HepG2 (cell line): ENCODE measurements around the gene ENO3. TPM values are rescaled to one million over a fixed set of nuclear protein-coding genes. Genes with fewer than 3 reads are reported as not detected.
A peak's percentile ranks its signal among the peaks of the same experiment; 100 is the strongest.

Experiments
- BRD4 ChIP-seq: sonication (generic); formaldehyde crosslinking; IDR thresholded peaks from 2 replicates; pipeline ENCODE4 v1.4.0; 2020; ENCODE audit warnings: missing genetic modification reagents
- CREM ChIP-seq, 2 experiments: sonication (generic) in 1 of 2; formaldehyde crosslinking in 1 of 2; IDR thresholded peaks; 2 replicates each; pipeline versions ENCODE4 v1.4.0 to v1.6.1; 2016 to 2020; ENCODE audit warnings: antibody characterized with exemption in 1 of 2, mild to moderate bottlenecking in 1 of 2, missing genetic modification reagents in 1 of 2
- HINFP ChIP-seq: sonication (generic); formaldehyde crosslinking; IDR thresholded peaks from 2 replicates; pipeline ENCODE4 v1.4.0; 2020; ENCODE audit warnings: low read depth, mild to moderate bottlenecking, missing genetic modification reagents
- HMG20B ChIP-seq: conservative IDR thresholded peaks from 2 replicates; pipeline ENCODE4 v1.6.1; 2016; ENCODE audit warnings: missing genetic modification reagents, missing compliant biosample characterization
- HNRNPL ChIP-seq: fragments of 200-400 bp; formaldehyde crosslinking; IDR thresholded peaks from 2 replicates; pipeline ENCODE4 v1.6.1; 2017; ENCODE audit warnings: mild to moderate bottlenecking, low read depth, low read length
- MAZ ChIP-seq, 2 experiments: sonication (generic) in 1 of 2; formaldehyde crosslinking in 1 of 2; IDR thresholded peaks; 2 replicates each; pipeline versions ENCODE4 v1.5.0 to v1.6.1; 2012 to 2020; ENCODE audit warnings: low read depth in 2 of 2, mild to moderate bottlenecking in 2 of 2, borderline replicate concordance in 1 of 2, improper control_type of control experiment in 1 of 2, low read length in 1 of 2, missing genetic modification reagents in 1 of 2, moderate library complexity in 1 of 2
- NAIF1 ChIP-seq: sonication (generic); formaldehyde crosslinking; IDR thresholded peaks from 2 replicates; pipeline ENCODE4 v1.5.0; 2020; ENCODE audit warnings: mild to moderate bottlenecking, missing genetic modification reagents, borderline replicate concordance
- RXRB ChIP-seq: IDR thresholded peaks from 2 replicates; pipeline ENCODE4 v1.6.1; 2016; ENCODE audit warnings: borderline replicate concordance, missing genetic modification reagents, missing compliant biosample characterization
- SIX4 ChIP-seq: sonication (generic); formaldehyde crosslinking; IDR thresholded peaks from 2 replicates; pipeline ENCODE4 v1.4.0; 2020; ENCODE audit warnings: missing genetic modification reagents
- SRY ChIP-seq: sonication (generic); formaldehyde crosslinking; IDR thresholded peaks from 2 replicates; pipeline ENCODE4 v1.8.0; 2022; ENCODE audit warnings: mild to moderate bottlenecking, missing genetic modification reagents
- ZFP62 ChIP-seq: sonication (generic); formaldehyde crosslinking; IDR thresholded peaks from 2 replicates; pipeline ENCODE4 v1.4.0; 2020; ENCODE audit warnings: missing genetic modification reagents
- ZMYM2 ChIP-seq: sonication (generic); formaldehyde crosslinking; IDR thresholded peaks from 2 replicates; pipeline ENCODE4 v1.8.0; 2022; ENCODE audit warnings: mild to moderate bottlenecking, missing genetic modification reagents
- ZNF574 ChIP-seq: sonication (generic); formaldehyde crosslinking; IDR thresholded peaks from 2 replicates; pipeline ENCODE4 v1.4.0; 2020; ENCODE audit warnings: missing genetic modification reagents
- ZNF646 ChIP-seq: sonication (generic); formaldehyde crosslinking; IDR thresholded peaks from 2 replicates; pipeline ENCODE4 v1.9.0; 2021; ENCODE audit warnings: mild to moderate bottlenecking, missing genetic modification reagents
- ZNF720 ChIP-seq: sonication (generic); formaldehyde crosslinking; IDR thresholded peaks from 2 replicates; pipeline ENCODE4 v1.4.0; 2020; ENCODE audit warnings: missing genetic modification reagents
- ZNF775 ChIP-seq: sonication (generic); formaldehyde crosslinking; IDR thresholded peaks from 2 replicates; pipeline ENCODE4 v1.4.0; 2020; ENCODE audit warnings: missing genetic modification reagents, mild to moderate bottlenecking, moderate library complexity, borderline replicate concordance
- polyA plus RNA-seq, 8 experiments: library from polyadenylated mRNA; depleted of rRNA in 3 of 8; stranded (reverse) in 7 of 8; unstranded in 1 of 8; fragments of >200 nt; fragmentation: Illumina TruSeq in 4 of 8; extraction: Trizol in 4 of 8; gene quantifications; 2 replicates each; pipeline versions ENCODE4 v1.2.1 to v1.2.3, GENCODE V29; 2011 to 2016; ENCODE audit warnings: low read depth in 4 of 8, missing spikeins in 1 of 8, mixed read lengths in 1 of 8; ENCODE audit not compliant: insufficient read depth in 1 of 8
- total RNA-seq, 5 experiments: library from RNA; depleted of rRNA; stranded (reverse); fragments of >200 nt; fragmentation: Illumina TruSeq; extraction: Trizol; gene quantifications; 2 replicates each; pipeline ENCODE4 v1.2.3, GENCODE V29; 2016; ENCODE audit warnings: low read depth in 1 of 5

ENO3 gene
- total and polyA plus RNA-seq, 2 of the 13 experiments (the other 11 are each of a cell fraction or from before 2014, with no cell fraction given) = 59.8 to 69.8 TPM

- TF ChIP-seq RXRB (CRISPR knock-in tag) (peak; percentile 58), ZNF574 (CRISPR knock-in tag) (peak; percentile 21; the same call in 1 of the 2 replicates), NAIF1 (CRISPR knock-in tag) (peak; percentile 49; the same call in 1 of the 2 replicates), ZNF646 (CRISPR knock-in tag) (no peak), HNRNPL (peak; percentile 88), ZNF775 (CRISPR knock-in tag) (peak; percentile 51; the same call in 1 of the 2 replicates), MAZ (IDR thresholded peaks at IDR 0.05; ENCODE audit: borderline replicate concordance, low read depth, low read length) (peak; percentile 37; the same call in 1 of the 2 replicates), MAZ (CRISPR knock-in tag; IDR thresholded peaks at IDR 0.05; ENCODE audit: low read depth) (no peak; the same call in 1 of the 2 replicates), BRD4 (CRISPR knock-in tag) (0 out of 2 replicates have a peak, but pooled peaks have one; percentile 28), ZMYM2 (CRISPR knock-in tag) (no peak), SRY (no peak), HMG20B (0 out of 2 replicates have a peak, but pooled peaks have one; percentile 21), CREM (IDR thresholded peaks at IDR 0.05) (peak; percentile 42; the same call in 1 of the 2 replicates), CREM (CRISPR knock-in tag; IDR thresholded peaks at IDR 0.05) (no peak), HINFP (no peak), ZFP62 (CRISPR knock-in tag) (no peak), ZNF720 (CRISPR knock-in tag) (no peak), SIX4 (CRISPR knock-in tag) (peak; percentile 92)
These were observed at the start of gene ENO3 (continued) for GRCh38 chr17:4950746-4951204.
